ENCODE data around the gene EIF3L.

DNA sequence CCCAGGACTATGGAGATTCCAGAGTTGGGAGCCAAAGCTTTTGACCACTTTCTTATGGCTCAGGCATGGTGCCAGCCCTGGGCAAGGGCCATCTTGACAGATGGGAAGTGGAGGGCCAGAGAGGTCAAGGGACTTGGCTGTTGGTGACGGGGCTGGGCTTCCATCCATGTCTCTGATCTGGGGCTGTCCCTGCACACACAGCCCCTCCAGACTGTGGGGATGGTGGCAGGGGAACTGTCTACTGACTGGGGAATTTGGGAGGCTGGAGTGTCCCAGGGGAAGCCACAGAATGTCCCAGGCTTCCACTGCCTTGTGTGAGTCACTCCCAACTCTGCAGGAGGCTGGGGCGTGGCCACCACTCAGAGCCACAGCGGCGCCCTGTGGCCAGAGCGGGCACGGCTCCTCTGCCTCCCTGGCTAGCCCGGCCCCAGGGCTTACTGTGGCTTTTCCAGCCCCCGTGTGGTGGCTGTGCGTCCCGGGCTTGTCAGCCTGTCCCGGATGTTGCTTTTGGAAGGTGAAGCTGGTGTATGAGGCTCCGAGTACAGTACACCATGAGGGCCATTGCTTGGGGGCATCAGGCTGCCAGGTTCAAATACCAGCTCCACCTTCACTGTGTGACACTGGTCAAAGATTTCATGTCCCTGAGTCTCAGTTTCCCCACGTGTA lies 84.6 kb downstream of the EIF3L start:
- TF ChIP-seq, protein P1, sequence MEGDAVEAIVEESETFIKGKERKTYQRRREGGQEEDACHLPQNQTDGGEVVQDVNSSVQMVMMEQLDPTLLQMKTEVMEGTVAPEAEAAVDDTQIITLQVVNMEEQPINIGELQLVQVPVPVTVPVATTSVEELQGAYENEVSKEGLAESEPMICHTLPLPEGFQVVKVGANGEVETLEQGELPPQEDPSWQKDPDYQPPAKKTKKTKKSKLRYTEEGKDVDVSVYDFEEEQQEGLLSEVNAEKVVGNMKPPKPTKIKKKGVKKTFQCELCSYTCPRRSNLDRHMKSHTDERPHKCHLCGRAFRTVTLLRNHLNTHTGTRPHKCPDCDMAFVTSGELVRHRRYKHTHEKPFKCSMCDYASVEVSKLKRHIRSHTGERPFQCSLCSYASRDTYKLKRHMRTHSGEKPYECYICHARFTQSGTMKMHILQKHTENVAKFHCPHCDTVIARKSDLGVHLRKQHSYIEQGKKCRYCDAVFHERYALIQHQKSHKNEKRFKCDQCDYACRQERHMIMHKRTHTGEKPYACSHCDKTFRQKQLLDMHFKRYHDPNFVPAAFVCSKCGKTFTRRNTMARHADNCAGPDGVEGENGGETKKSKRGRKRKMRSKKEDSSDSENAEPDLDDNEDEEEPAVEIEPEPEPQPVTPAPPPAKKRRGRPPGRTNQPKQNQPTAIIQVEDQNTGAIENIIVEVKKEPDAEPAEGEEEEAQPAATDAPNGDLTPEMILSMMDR (IDR thresholded peaks at IDR 0.05) = peak; percentile 83 to 89 (median 86)
- no peak for TF ChIP-seq POLR2A (IDR thresholded peaks at IDR 0.05)
